Measurements from ENCODE around the gene ERC2.
"Not testable (repeated sequence)": the region's sequence is repeated elsewhere in the genome, so short reads cannot be mapped to it uniquely, and the experiment has no call there.

Gene ERC2

DNA sequence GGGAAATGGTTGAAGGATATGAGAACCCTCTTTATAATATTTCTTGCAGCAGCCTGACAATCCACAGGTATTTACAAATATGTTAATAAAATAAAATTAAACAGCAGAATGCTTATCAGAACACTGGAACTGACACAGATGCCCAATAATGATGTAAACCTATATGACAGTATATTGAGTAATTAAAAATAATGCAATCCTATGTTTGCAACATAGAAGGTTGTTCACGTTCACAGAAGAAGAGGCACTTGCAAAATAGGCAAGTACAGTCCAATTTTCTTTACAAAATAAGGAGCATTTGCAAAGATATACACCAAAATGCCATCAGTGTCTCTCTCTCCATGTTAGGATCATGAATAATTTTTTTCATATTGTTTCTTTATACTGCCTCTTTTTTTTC is 584.2 kb downstream of the ERC2 start:
- DNase-seq (ENCODE audit: low read depth) = peak; percentile 47

DNA sequence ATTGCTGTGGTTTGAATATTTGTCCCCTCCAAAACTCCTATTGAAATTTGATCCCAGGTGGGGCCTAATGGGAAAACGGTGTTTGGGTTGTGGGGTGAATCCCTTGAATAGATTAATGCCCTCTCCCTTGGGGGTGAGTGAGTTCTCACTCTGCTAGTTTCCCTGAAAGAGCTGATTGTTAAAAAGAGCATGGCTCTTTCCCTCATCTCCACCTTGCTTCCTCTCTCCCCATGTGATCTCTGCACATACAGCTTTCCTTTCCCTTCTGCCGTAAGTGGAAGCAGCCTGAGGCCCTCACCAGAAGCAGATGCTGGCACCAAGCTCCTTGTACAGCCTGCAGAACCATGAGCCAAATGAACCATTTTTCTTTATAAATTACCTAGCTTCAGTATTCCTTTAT is 586.3 kb downstream of the ERC2 start:
- no peak for DNase-seq (ENCODE audit: low read depth)

DNA sequence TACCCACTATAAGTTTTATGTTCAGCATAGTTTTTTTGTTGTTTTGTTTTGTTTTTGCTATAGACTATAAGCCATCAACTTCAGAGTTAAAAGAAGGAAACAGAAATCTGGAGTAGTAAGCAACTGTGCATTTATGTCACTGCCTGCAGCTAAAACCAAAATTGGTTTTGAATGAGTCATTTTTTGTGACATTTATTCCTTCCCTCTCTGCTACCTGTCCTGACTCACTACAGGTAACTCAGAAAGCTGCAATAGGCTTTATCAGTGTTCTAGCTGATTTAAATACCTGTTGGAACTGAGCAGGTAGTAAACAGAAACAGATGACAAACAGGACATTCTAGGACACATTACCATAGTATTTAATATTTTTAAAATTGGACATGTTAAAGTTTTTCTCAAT is 587.9 kb downstream of the ERC2 start:
- no peak for DNase-seq (ENCODE audit: low read depth)

GRCh38 chr3:55879901-55880331 is 588.4 kb downstream of the ERC2 start:
- DNase-seq (ENCODE audit: low read depth) = peak; percentile 6

- no peak for DNase-seq (ENCODE audit: low read depth)
These were observed 590.6 kb downstream of the ERC2 start for GRCh38 chr3:55877703-55878102.

DNA sequence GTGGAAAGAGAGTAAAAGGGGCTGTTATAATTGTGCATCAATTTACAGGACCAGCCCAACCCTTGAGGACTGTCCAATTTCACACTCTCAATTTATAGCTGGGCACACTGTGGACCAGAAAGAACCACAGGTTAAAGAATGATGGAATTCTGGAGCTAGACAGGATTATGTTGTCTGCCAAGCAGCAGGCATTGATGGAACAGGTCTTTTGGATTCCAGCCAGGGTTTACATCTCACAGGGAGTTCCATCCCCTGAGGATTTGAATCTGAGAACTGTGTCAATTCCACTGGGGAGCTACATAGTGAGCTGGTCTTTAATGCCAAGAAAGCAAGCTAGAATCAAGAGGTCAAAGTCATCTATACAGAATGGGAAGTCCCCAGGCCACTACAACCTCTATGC is 591.7 kb downstream of the ERC2 start:
- no peak for DNase-seq (ENCODE audit: low read depth)

DNA sequence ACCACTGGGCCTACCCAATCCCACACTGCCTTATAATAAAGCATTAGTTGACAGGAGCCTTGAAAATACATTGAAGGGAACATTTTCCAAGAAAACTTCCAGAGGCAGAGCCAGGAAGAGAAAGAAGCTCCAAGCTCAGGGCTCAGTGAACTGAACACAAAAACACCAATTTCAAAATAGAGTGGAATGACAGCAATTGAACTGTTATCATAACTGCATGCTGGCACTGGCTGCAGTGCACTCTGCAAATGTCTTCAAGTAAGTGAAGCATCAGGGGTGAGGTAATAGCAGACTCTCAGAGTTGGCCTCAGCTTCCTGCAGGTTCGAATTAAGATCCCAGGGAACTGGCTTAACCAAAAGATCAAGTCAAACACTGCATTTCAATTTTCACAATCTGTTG is 593.2 kb downstream of the ERC2 start:
- DNase-seq (ENCODE audit: low read depth) = peak; percentile 2

GRCh38 chr3:55873523-55874254 is 594.6 kb downstream of the ERC2 start:
- DNase-seq (ENCODE audit: low read depth) = peak; percentile 60

- DNase-seq (ENCODE audit: low read depth) = no peak
These were observed 597.7 kb downstream of the ERC2 start for GRCh38 chr3:55870594-55870993.

GRCh38 chr3:55868347-55868746 is 599.9 kb downstream of the ERC2 start:
- no peak for DNase-seq (ENCODE audit: low read depth)

DNA sequence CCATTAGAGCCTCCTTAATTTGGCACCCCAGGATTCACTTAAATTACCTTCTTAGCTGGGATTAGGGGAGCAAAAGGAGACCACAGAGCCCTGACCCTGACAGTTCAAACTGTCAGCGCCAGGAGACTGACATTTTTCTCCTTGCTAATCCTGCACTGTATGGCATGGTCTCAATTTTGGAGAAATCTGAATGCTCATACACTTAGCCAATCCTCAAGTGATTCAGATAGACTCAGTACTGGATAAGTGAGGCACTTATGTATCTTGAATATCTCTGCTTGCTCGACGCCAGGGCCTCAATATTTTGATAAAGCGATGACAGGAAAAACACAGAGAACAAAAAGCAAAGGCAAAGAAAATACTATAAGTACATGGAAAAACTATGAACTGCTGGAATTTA is 605.2 kb downstream of the ERC2 start:
- DNase-seq (ENCODE audit: low read depth) = no peak

DNA sequence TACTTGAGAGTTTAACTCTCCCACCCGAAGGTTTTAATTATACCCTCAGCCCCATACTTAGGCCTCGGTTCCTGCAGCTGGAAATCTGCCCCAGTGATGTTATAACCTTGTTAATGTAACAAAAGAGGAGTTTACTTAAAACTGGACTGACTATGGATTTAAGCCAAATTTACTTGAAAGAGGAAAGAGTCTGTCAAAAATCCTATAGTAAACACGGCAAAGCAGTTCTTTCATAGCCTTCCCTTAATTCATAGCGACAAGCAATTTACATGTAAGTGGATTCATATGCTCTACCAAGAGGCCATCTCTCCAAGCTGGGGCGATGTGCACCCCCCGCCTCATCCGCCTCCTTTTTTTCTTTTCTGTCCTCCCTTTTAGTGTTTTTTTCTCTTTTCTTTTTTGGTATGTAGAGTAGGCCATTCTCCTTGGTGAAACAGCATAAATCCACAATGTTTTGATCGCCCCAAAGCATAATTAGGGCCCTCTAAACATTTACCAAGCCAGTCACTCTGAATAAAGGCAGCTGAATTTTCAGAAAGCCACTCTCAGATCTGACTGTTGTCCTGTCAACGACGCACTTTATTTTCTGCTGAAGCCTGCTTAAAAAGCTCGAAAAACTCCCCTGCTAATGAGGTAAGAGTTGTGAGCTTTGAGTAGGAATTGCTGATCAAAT is 608.1 kb downstream of the ERC2 start:
- DNase-seq (ENCODE audit: low read depth) = no peak

DNA sequence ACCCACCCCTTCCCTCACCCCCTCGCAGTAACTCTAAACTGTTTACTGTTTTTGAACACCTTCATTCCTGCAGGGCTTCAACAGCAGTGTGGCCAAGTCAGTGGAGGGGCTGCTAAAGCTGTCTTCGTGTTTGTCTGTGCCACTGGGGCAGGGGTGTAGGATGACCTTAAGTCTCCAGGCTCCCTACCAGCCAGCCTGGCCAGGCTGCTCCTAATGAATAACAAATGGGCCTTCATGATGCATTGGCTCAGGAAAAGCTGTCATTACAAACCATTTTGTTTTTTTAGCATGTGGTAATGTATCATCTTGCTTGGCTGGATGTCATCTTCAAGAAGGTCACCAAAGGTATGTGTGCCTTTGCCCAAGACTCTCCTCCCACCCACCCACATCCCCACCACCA is 609.0 kb downstream of the ERC2 start:
- no peak for DNase-seq (ENCODE audit: low read depth)

GRCh38 chr3:55858727-55859126 is 609.5 kb downstream of the ERC2 start:
- DNase-seq (ENCODE audit: low read depth) = no peak

GRCh38 chr3:55858302-55858701 is 610.0 kb downstream of the ERC2 start:
- peak; percentile 8 for DNase-seq (ENCODE audit: low read depth)

- no peak for DNase-seq (ENCODE audit: low read depth)
These were observed 610.6 kb downstream of the ERC2 start for GRCh38 chr3:55857633-55858032.

- DNase-seq (ENCODE audit: low read depth) = no peak
These were observed 613.0 kb downstream of the ERC2 start for GRCh38 chr3:55855311-55855710.

DNA sequence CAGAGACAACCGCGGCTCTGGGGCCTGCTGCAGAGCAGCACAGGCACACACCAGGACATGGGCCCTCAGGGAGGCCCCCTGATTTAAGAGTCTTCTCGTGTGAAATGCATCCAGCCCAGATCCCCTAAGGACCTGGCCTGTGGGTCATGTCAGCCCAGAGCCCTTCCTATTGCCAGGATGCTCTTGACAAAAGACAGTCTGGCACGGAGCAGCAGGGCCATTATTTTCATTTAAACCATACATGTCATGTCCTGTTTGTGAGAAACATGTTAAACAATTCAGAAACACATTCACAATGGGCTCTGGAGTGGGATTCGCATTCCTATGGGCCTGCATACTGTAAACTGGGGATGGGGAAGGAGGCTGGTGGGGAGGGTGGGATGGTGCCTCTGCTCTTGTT is 613.8 kb downstream of the ERC2 start:
- DNase-seq (ENCODE audit: low read depth) = no peak

- no peak for DNase-seq (ENCODE audit: low read depth)
These were observed 615.9 kb downstream of the ERC2 start for GRCh38 chr3:55852326-55852725.

DNA sequence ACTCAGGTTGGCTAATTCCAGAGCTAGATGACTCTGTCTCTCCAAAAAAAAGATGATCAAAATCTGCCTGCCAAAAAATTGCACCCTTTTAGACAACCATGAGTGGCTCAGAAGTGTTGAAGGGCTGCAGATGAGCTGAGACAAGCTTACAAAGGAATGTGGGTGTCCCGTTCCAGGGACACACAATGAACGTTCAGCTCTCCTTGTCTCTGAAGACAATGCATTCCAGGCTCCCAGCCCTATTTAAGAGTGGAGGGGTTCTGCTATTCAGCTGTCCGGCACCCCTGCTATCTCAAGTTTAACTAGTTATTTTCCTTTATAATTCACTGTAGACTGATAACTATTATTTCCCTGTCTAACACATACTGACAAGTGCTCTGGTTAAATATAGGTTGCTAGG is 626.1 kb downstream of the ERC2 start:
- DNase-seq (ENCODE audit: low read depth) = no peak

GRCh38 chr3:55831876-55832275 is 636.4 kb downstream of the ERC2 start:
- DNase-seq (ENCODE audit: low read depth) = not testable (repeated sequence)

DNA sequence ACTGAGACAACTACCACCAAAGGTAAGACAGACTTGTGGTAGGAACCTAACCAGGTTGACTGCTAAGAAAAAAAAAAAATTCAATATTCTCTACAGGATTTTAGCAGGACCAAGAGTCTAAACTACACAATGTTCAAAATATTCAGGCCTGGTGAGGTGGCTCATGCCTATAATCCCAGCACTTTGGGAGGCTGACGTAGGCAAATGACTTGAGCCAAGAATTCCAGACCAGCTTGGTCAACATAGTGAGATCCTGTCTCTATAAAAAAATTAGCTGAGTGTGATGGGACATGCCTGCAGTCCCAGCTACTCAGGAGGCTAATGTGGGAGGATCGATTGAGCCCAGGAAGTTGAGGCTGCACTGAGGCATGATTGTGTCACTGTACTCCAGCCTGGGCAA is 639.6 kb downstream of the ERC2 start:
- no peak for DNase-seq (ENCODE audit: low read depth)

GRCh38 chr3:55827786-55828185 is 640.5 kb downstream of the ERC2 start:
- DNase-seq (ENCODE audit: low read depth) = no peak
